Stimulated activated CD4-positive, alpha-beta T cell treated with anti-CD3 and anti-CD28 coated beads, TNF-alpha, amount 100 ng/mL, for 1 hour (primary cell): ENCODE results near the gene ZMYND15.

Source experiments
- DNase-seq, 3 donors: peaks; one replicate each; pipeline ENCODE4 v3.0.0-alpha.2; 2020; ENCODE audit warnings: low read depth in 3 of 3, low spot score in 1 of 3

The ZMYND15 gene

GRCh38 chr17:4715063-4715744 lies 24.4 kb upstream of the ZMYND15 start:
- no peak for DNase-seq

GRCh38 chr17:4716081-4716480 lies 23.6 kb upstream of the ZMYND15 start:
- DNase-seq = no peak

- no peak for DNase-seq
Measured at GRCh38 chr17:4717791-4718190, 21.8 kb upstream of the ZMYND15 start.

- DNase-seq = no peak
Measured at GRCh38 chr17:4718276-4718675, 21.4 kb upstream of the ZMYND15 start.

- no peak for DNase-seq
Measured at GRCh38 chr17:4719146-4719545, 20.5 kb upstream of the ZMYND15 start.

- no peak for DNase-seq
Measured at GRCh38 chr17:4719684-4720221, 19.9 kb upstream of the ZMYND15 start.

GRCh38 chr17:4720787-4721186 lies 18.8 kb upstream of the ZMYND15 start:
- DNase-seq = no peak

GRCh38 chr17:4721203-4722135 lies 18.2 kb upstream of the ZMYND15 start:
- no peak for DNase-seq

GRCh38 chr17:4722678-4723240 lies 16.9 kb upstream of the ZMYND15 start:
- DNase-seq = no peak

GRCh38 chr17:4724650-4725049 lies 15.0 kb upstream of the ZMYND15 start:
- no peak for DNase-seq

- no peak for DNase-seq
Measured at GRCh38 chr17:4725646-4726310, 13.9 kb upstream of the ZMYND15 start.

- no peak for DNase-seq
Measured at GRCh38 chr17:4728124-4728523, 11.5 kb upstream of the ZMYND15 start.

- no peak for DNase-seq
Measured at GRCh38 chr17:4733073-4733531, 6.5 kb upstream of the ZMYND15 start.

- no peak for DNase-seq
Measured at GRCh38 chr17:4734857-4735475, 4.7 kb upstream of the ZMYND15 start.

GRCh38 chr17:4735876-4736651 lies 3.6 kb upstream of the ZMYND15 start:
- no peak for DNase-seq

- DNase-seq = no peak
Measured at GRCh38 chr17:4738136-4739121, 1.2 kb upstream of the ZMYND15 start.

GRCh38 chr17:4740025-4740351 lies 355 bp downstream of the ZMYND15 start:
- DNase-seq = no peak

- no peak for DNase-seq
Measured at GRCh38 chr17:4740584-4740983, 951 bp downstream of the ZMYND15 start.

GRCh38 chr17:4741544-4741943 lies 1.9 kb downstream of the ZMYND15 start:
- no peak for DNase-seq
